GM19468 (cell line): ENCODE data around the gene USF3.
"Not testable (repeated sequence)": the region's sequence is repeated elsewhere in the genome, so short reads cannot be mapped to it uniquely, and the experiment has no call there.

ENCODE experiments used
- ATAC-seq: cut with Tn5 transposase; IDR thresholded peaks from one replicate; pipeline ENCODE4 v1.9.1; 2021; ENCODE audit warnings: mild to moderate bottlenecking, moderate library complexity, moderate number of reproducible peaks; ENCODE audit not compliant: unreplicated experiment; ENCODE audit errors: extremely low read depth

The USF3 gene

GRCh38 chr3:113660458-113660857 lies 36.0 kb downstream of the USF3 start:
- no peak for ATAC-seq

DNA sequence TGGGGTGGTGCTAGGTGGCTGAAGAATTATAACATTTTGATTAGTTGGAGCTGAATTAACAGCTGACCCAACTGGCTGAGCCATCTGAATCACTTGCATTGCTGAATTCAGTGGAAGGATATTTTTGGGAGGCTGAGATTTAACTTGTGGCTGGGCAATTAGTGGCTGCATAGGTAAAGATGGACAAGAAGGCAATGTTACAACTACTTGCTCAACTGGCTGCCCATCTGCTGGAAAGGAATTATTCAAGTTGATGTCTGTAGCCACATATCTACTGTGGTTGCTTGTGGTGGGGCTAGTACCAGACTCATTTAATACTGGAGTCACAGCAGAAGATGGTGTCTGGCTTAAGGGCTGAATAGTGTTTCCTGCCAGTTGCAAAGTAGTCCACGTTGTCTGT lies 36.4 kb downstream of the USF3 start:
- no peak for ATAC-seq

GRCh38 chr3:113659101-113659541 lies 37.3 kb downstream of the USF3 start:
- no peak for ATAC-seq

- no peak for ATAC-seq
These were observed 38.3 kb downstream of the USF3 start for GRCh38 chr3:113658107-113658506.

DNA sequence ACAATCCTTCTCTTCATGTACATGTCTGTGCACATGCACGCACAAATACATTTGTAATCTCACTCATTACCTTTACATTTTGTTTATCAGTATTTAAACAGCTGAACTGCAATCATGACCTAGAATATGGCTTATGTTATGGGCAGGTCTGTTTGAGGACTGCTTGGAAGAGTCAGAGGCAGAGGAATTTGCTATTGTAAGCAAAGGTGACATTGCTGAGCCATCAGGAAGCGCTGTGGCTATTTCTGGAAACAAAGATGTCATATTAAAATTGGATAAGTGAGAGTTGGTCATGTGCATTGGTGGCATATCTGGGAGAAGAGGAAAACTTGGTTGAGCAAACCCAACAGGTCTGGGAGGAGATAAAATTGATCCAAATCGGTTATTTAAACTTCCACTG lies 41.6 kb downstream of the USF3 start:
- ATAC-seq: no peak

- ATAC-seq: no peak
These were observed 42.1 kb downstream of the USF3 start for GRCh38 chr3:113654310-113654709.

GRCh38 chr3:113649174-113649845 lies 47.1 kb downstream of the USF3 start:
- no peak for ATAC-seq

DNA sequence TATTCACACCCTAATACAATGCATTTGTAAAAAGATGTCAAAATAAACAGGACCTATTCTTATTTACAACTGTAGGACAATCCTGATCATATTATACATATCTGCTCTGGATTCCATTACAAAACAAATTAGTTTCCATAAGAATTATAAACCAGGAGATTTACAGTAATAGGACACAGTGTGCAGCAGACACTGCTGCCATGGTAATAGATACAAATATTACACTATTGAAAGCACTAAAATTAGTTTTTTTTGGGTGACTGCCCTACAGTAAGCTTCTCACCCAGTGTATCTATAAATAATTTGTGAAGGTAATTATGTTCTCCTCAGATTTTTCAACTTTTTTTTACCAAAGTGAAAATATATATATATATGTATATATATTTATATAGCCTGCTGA lies 47.9 kb downstream of the USF3 start:
- ATAC-seq: no peak

DNA sequence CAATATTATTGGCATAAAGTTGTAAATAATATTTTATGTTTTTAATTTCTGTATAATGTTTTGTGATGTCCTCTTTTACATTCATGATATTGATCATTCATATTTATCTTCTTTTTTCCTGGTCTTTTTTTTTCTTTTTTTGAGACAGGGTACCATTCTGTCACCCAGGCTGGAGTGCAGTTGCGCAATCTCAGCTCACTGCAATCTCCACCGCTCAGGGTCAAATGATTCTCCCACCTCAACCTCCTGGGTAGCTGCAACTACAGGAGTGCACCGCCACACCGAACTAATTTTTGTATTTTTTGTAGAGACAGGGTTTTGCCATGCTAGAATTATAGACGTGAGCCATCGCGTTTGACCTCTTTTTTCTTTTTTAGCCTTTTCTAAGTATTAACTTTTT lies 52.9 kb downstream of the USF3 start:
- no peak for ATAC-seq

- ATAC-seq: no peak
These were observed 57.5 kb downstream of the USF3 start for GRCh38 chr3:113638910-113639309.

DNA sequence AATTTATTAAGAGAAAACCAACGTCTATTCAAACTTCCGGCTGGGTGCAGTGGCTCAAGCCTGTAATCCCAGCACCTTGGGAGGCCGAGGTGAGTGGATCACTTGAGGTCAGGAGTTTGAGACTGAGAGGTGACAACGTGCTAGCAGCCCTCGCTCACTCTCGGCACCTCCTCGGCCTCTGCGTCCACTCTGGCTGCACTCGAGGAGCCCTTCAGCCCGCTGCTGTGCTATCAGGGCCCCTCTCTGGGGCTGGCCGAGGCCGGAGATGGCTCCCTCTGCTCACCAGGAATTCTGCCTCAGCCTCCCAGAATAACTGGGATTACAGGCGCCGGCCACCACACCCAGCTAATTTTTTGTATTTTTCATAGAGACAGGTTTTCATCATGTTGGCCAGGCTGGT lies 58.7 kb downstream of the USF3 start:
- ATAC-seq: no peak

DNA sequence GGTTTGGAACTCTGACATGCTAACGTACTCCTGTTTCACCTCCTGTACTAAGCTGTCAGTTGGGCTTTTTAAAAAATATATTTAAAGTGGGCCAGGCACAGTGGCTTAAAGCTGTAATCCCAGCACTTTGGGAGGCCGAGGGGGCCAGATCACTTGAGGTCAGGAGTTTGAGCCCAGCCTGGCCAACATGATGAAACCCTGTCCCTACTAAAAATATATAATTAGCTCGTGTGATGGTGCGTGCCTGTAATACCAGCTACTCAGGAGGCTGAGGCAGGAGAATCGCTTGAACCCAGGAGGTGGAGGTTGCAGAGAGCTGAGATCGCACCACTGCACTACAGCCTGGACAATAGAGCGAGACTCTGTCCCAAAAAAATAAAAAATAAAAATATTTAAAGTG lies 60.4 kb downstream of the USF3 start:
- ATAC-seq: not testable (repeated sequence)

DNA sequence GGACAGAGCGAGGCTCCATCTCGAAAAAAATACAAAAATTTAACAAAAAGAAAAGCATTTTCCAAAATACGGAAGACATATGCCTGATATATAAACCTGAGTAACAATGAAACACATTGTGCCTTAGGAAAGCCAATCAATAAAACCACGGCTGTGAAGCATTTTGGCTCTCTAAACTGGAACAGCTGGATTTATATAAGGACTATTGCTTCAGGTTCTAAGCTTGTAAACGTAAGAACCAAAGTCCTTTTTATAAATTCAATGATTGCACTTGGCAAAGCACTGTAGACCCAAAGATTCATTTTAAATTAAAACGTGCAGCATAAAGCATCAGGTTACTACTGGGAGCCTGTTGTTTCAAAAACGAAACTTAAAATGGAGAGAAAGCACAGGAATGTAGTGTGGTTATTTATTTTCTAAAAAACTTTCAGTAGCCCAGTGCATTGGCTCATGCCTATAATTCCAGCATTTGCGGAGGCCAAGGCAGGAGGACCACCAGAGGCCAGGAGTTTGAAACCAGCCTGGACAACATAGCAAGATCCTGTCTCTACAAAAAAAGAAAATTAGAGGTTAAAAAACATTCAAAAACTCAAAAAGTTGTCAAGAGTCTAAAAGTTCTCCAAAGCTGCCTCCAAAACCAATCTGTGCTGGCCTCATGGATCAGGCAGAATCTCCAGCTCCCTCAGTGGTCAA lies 61.5 kb downstream of the USF3 start:
- ATAC-seq: no peak

DNA sequence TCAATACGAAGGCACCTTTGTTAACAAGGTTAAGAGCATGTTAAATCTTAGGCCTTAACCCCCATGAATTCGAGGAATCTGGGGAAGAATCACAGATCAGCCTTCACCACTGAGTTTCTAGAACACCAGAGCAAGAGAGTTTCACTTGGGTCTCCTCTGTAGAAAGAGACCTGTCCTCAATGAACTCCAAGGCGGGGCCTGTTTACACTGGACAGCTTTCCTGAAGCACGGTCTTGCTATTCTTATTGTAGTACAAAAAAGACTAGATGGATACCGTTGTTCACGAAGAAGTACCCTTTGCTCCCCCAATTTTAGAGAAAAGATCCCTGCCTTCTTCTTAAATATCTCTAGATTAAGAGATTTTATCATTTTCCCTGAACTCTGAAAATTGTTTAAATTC lies 64.9 kb downstream of the USF3 start:
- no peak for ATAC-seq

DNA sequence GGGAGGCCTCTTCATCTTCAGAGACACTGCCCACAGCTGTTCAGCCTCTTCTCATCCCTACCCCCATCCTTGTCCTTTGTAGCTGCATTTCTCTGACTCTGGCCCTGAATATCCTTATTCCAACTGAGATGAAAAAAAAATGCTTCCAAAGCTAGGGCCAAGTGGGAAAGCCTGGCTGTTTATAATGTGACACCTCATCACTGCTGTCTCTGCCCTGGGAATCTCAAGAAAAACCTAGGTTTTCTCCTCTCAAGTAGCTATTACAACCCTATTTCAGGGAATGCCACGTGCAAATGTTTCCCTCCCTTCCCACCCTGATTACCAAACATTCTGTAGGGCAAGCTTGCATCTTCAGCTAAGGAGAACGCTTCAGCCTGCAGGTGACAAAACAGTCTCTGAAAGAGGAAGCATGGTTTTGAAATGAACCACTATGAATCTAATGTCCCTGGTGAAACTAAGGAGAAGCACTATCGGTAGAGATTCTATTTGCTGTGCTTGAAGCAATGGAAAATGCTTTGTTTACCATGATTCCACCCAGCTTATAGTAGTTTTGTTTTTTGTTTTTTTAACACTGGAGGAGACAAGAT lies 65.4 kb downstream of the USF3 start:
- ATAC-seq: no peak

- ATAC-seq: no peak
These were observed 66.6 kb downstream of the USF3 start for GRCh38 chr3:113629584-113630421.

DNA sequence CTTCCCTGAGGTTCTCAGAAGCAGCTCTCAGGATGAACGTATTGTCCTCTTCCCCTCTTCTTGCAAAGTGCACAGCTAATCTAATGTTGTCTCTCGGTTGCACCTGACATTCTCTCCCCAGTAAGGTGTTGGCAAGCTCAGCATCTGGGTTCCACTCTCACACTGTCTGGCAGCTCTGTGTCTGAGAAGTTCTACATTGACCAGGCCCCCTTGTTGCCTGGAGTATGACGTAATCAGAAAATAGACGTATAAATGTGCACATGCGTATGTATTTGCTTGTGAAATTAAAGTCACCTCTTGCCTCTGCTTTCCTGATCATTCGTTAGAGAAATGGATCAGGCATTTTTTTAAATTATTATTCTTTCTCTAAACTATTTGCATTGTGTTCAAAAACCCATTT lies 67.7 kb downstream of the USF3 start:
- ATAC-seq: no peak

DNA sequence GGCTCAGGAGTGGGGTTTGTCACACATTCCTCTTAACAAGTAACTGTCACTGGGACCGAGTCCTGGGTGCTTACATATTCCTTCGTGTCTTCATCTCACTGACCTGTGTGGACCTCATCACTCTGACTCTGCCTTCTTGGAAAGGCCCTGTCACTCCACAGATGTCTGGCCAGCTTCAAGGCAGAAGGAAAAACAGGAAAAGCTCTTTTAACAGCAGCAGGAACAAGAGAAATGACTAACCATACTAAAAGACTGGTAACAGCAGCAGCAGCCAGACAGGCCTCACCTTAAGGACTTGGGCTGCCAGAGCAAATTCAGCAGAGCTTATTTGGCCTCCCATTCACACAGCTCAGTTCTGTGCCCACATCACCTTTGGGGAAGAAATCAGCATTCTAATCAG lies 68.1 kb downstream of the USF3 start:
- ATAC-seq: no peak

DNA sequence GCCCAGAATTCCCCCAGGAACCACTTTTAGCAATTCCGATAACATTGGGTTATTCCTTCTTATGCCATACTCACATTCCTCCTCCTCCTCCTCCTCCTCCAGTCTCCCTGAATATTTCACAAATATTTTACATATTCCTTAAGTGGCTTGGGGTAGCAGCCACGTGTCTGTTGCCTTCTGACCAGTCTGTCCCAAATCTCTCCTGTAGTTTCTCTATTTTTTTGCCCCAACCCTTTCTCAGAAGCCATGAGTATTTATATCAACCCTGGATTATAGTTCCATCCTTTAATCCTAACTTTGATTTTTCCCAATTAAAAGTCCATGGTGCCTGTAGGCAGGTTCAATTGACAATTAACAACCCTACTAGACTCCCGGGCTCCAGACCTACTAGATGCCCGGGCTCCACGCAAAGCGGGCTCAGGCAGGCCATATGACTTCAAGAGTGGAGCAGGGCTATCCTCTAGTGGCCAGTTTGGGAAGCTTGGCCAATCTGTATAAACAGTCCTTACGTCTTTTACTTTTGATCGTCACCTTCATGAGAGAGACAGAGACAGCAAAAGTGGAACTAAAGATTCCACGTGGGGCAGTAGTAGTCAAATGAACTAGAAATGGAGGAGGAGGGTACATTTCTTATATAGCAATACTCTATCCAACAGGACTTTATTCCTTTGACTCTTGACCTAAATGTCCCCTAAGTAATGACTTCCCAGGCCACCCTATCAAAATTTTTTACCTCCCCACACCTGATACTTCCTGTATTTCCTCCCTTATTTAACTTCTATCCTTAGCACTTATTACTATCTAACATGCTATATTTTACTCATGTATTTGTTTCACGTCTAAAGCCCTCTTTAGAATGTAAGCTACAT lies 69.7 kb downstream of the USF3 start:
- no peak for ATAC-seq

GRCh38 chr3:113625834-113626233 lies 70.6 kb downstream of the USF3 start:
- ATAC-seq: no peak
